HepG2 (cell line): ENCODE data around the gene FOXE3. TPM values are rescaled to one million over a fixed set of nuclear protein-coding genes. Genes with fewer than 3 reads are reported as not detected.

Source experiments
- ATAC-seq: fragments of 200-7000 bp; cut with Tn5 transposase; 3 replicates; pipeline ENCODE4 v1.9.1; 2020; ENCODE audit warnings: mild to moderate bottlenecking, moderate library complexity
- BruUV-seq: library from RNA; stranded (reverse); fragments of 400-500 nt; replicated peaks from 2 replicates; lab custom pipeline; 2021; lab: Mats Ljungman, UMichigan
- CTCF ChIA-PET: fragments of 300-600 bp; formaldehyde crosslinking; extraction: SDS; loops from one replicate; lab custom pipeline; 2021; ENCODE audit warnings: low total read pairs, inconsistent platforms, low intra/inter-chr PET ratio; lab: Yijun Ruan, JAX
- POLR2A ChIA-PET: fragments of 350-600 bp; sonication (Branson Sonifier 250); formaldehyde crosslinking; loops from one replicate; lab custom pipeline; 2020; ENCODE audit warnings: antibody characterized with exemption, inconsistent platforms; lab: Yijun Ruan, JAX
- DNase-seq: peaks from one replicate; pipeline ENCODE4 v3.0.0-alpha.2; 2015; ENCODE audit warnings: low spot score
- FAIRE-seq: peaks from 3 replicates; lab custom pipeline; 2011; peaks lifted over from hg19 to GRCh38; lab: Jason Lieb, UNC
- H2AFZ ChIP-seq: one replicate; pipeline ENCODE4 v1.6.1; 2011; ENCODE audit warnings: low read length, inconsistent platforms
- H3K27ac ChIP-seq: fragments of 300-600 bp; 3 replicates; pipeline ENCODE4 v1.8.0; 2011; ENCODE audit warnings: mixed run types, mild to moderate bottlenecking, mixed read lengths, low read length, inconsistent platforms; ENCODE audit not compliant: insufficient read depth; ENCODE audit errors: extremely low read length
- H3K27me3 ChIP-seq, 2 experiments: fragments of 200-600 bp in 1 of 2; 2 replicates in 1 of 2; 3 replicates in 1 of 2; pipeline versions ENCODE4 v1.6.0 to v1.8.0; 2011; ENCODE audit warnings: low read length in 2 of 2, mild to moderate bottlenecking in 2 of 2, moderate library complexity in 2 of 2, inconsistent platforms in 1 of 2; ENCODE audit not compliant: insufficient read depth in 2 of 2, control insufficient read depth in 1 of 2
- H3K36me3 ChIP-seq, 2 experiments: fragments of 200-600 bp in 1 of 2; replicated peaks in 1 of 2; 2 replicates in 1 of 2; 3 replicates in 1 of 2; pipeline versions ENCODE4 v1.5.1 to v1.8.0; 2011; ENCODE audit warnings: low read length in 2 of 2, inconsistent platforms in 1 of 2; ENCODE audit not compliant: insufficient read depth in 2 of 2, control insufficient read depth in 1 of 2
- H3K4me1 ChIP-seq: 2 replicates; pipeline ENCODE4 v1.5.1; 2012; ENCODE audit warnings: low read length, inconsistent platforms; ENCODE audit not compliant: insufficient read depth
- H3K4me2 ChIP-seq: 2 replicates; pipeline ENCODE4 v1.6.0; 2011; ENCODE audit warnings: low read depth, low read length, inconsistent platforms
- H3K4me3 ChIP-seq, 3 experiments: fragments of 200-600 bp in 1 of 3; sonication (generic), shearing (Covaris generic) in 1 of 3; replicated peaks in 1 of 3; 2 replicates each; pipeline ENCODE4 v1.5.1; 2011 to 2016; ENCODE audit warnings: low read length in 3 of 3, inconsistent platforms in 2 of 3, low read depth in 2 of 3, mild to moderate bottlenecking in 2 of 3, control low read depth in 1 of 3, mixed read lengths in 1 of 3; ENCODE audit not compliant: insufficient read depth in 1 of 3
- H3K79me2 ChIP-seq: one replicate; pipeline ENCODE4 v1.6.1; 2011; ENCODE audit warnings: low read length, inconsistent platforms; ENCODE audit not compliant: insufficient read depth
- H3K9ac ChIP-seq: 2 replicates; pipeline ENCODE4 v1.6.0; 2011; ENCODE audit warnings: mild to moderate bottlenecking, low read depth, low read length, inconsistent platforms; ENCODE audit not compliant: insufficient read depth
- H3K9me3 ChIP-seq: 2 replicates; pipeline ENCODE4 v1.5.1; 2012; ENCODE audit warnings: mild to moderate bottlenecking, low read length
- H4K20me1 ChIP-seq: 2 replicates; pipeline ENCODE4 v1.6.0; 2011; ENCODE audit warnings: inconsistent platforms, mild to moderate bottlenecking, low read length, moderate library complexity; ENCODE audit not compliant: insufficient read depth
- E2F5 ChIP-seq: sonication (generic); formaldehyde crosslinking; conservative IDR thresholded peaks from 2 replicates; pipeline ENCODE4 v1.4.0; 2020; ENCODE audit warnings: missing genetic modification reagents
- KDM2A ChIP-seq: sonication (generic); formaldehyde crosslinking; IDR thresholded peaks from 2 replicates; pipeline ENCODE4 v1.4.0; 2020; ENCODE audit warnings: low read depth, missing genetic modification reagents, borderline replicate concordance
- PHF5A ChIP-seq: IDR thresholded peaks from one replicate; pipeline ENCODE4 v1.6.1; 2018; ENCODE audit warnings: low read depth, missing genetic modification reagents; ENCODE audit not compliant: unreplicated experiment
- RFX5 ChIP-seq: IDR thresholded peaks from 2 replicates; pipeline ENCODE4 v1.6.1; 2011; ENCODE audit warnings: low read depth, low read length, improper control_type of control experiment
- TIGD3 ChIP-seq: sonication (generic); formaldehyde crosslinking; IDR thresholded peaks from 2 replicates; pipeline ENCODE4 v1.5.1; 2020; ENCODE audit warnings: mild to moderate bottlenecking, missing genetic modification reagents, borderline replicate concordance
- U2AF1 ChIP-seq: fragments of 200-400 bp; formaldehyde crosslinking; optimal IDR thresholded peaks from 2 replicates; pipeline ENCODE3; 2017; ENCODE audit warnings: mild to moderate bottlenecking, low read depth, low read length
- ZBTB38 ChIP-seq: sonication (generic); formaldehyde crosslinking; IDR thresholded peaks from 2 replicates; pipeline ENCODE4 v1.5.1; 2020; ENCODE audit warnings: mild to moderate bottlenecking, missing genetic modification reagents
- ZBTB39 ChIP-seq: sonication (generic); formaldehyde crosslinking; IDR thresholded peaks from 2 replicates; pipeline ENCODE4 v1.5.0; 2020; ENCODE audit warnings: missing genetic modification reagents
- ZBTB7B ChIP-seq: sonication (generic); formaldehyde crosslinking; IDR thresholded peaks from 2 replicates; pipeline ENCODE4 v1.4.0; 2020; ENCODE audit warnings: missing genetic modification reagents
- ZNF407 ChIP-seq: sonication (generic); formaldehyde crosslinking; IDR thresholded peaks from one replicate; pipeline ENCODE4 v1.5.1; 2020; ENCODE audit warnings: mild to moderate bottlenecking, missing genetic modification reagents; ENCODE audit errors: not compliant biosample characterization
- ZNF431 ChIP-seq: sonication (generic); formaldehyde crosslinking; IDR thresholded peaks from 2 replicates; pipeline ENCODE4 v1.9.0; 2022; ENCODE audit warnings: missing genetic modification reagents, low read depth, mild to moderate bottlenecking, borderline replicate concordance
- ZSCAN25 ChIP-seq: sonication (generic); formaldehyde crosslinking; IDR thresholded peaks from 2 replicates; pipeline ENCODE4 v1.8.0; 2022; ENCODE audit warnings: mild to moderate bottlenecking, missing genetic modification reagents
- WGBS: methylation state at CpG from one replicate; pipeline ENCODE4 v1.1.6; 2017; ENCODE audit warnings: low lambda C conversion rate; 5-methylcytosine and 5-hydroxymethylcytosine counted together
- in situ Hi-C: cut with HindIII; loops from 2 replicates; pipeline ENCODE4 v1.10.0; 2017; ENCODE audit warnings: low pct_unique_long_range_greater_than_20kb; ENCODE audit not compliant: extremely low pct_ligation_motif_present
- intact Hi-C: fragments of 100-400 bp; cut with micrococcal nuclease; formaldehyde crosslinking; loops from one replicate; pipeline ENCODE4 v1.10.0; 2022; ENCODE audit not compliant: unreplicated experiment
- polyA plus RNA-seq, 8 experiments: library from polyadenylated mRNA; depleted of rRNA in 3 of 8; stranded (reverse) in 7 of 8; unstranded in 1 of 8; fragments of >200 nt; fragmentation: Illumina TruSeq in 4 of 8; extraction: Trizol in 4 of 8; gene quantifications; 2 replicates each; pipeline versions ENCODE4 v1.2.1 to v1.2.3, GENCODE V29; 2011 to 2016; ENCODE audit warnings: low read depth in 4 of 8, missing spikeins in 1 of 8, mixed read lengths in 1 of 8; ENCODE audit not compliant: insufficient read depth in 1 of 8
- total RNA-seq, 5 experiments: library from RNA; depleted of rRNA; stranded (reverse); fragments of >200 nt; fragmentation: Illumina TruSeq; extraction: Trizol; gene quantifications; 2 replicates each; pipeline ENCODE4 v1.2.3, GENCODE V29; 2016; ENCODE audit warnings: low read depth in 1 of 5

The FOXE3 gene
- total and polyA plus RNA-seq, 2 of the 13 experiments (the other 11 are each of a cell fraction or from before 2014, with no cell fraction given) = not detected

GRCh38 chr1:47402591-47402990, 13.5 kb upstream of the FOXE3 start:
- BruUV-seq = no TSS peak
- Histone ChIP-seq H2AFZ (no peak overlapping the region), H3K27ac (no peak overlapping the region), H3K36me3 (no peaks in the 10 kb centered on the region), H3K4me2 (no peak overlapping the region), H3K4me3 (no peak overlapping the region), H3K27me3 (peaks cover 0 to 13% of the 10 kb centered on the region in 2 experiments; a peak in 2 of 5 replicates), H4K20me1 (no peaks in the 10 kb centered on the region), H3K79me2 (no peaks in the 10 kb centered on the region), H3K9me3 (no peaks in the 10 kb centered on the region), H3K9ac (no peak overlapping the region), H3K4me1 (peaks cover 6% of the 10 kb centered on the region; the same call in 1 of the 2 replicates)
- TF ChIP-seq ZNF407 = no peak
- no peak for TF ChIP-seq ZBTB39
- no peak for TF ChIP-seq TIGD3 (CRISPR knock-in tag)
- no peak for TF ChIP-seq ZBTB38 (CRISPR knock-in tag)
- no peak for TF ChIP-seq KDM2A (CRISPR knock-in tag)
- TF ChIP-seq PHF5A = no peak
- no peak for TF ChIP-seq E2F5 (CRISPR knock-in tag)
- no peak for TF ChIP-seq U2AF1
- TF ChIP-seq ZBTB7B (CRISPR knock-in tag) = no peak
- no peak for TF ChIP-seq ZSCAN25 (CRISPR knock-in tag)
- no peak for TF ChIP-seq ZNF431 (CRISPR knock-in tag)
- no peak for TF ChIP-seq RFX5
- ChIA-PET POLR2A (no interaction called here), CTCF (no interaction called here)
- 62% methylated on average over 4 of the region's 4 CpGs for WGBS
- ATAC-seq (no peak), DNase-seq (no peak), FAIRE-seq (no peak)
- in situ Hi-C loops = no loop called here
- intact Hi-C loops = no loop called here
